Measurements from ENCODE around the gene C12orf56. TPM values are rescaled to one million over a fixed set of nuclear protein-coding genes. Genes with fewer than 3 reads are reported as not detected.

C12orf56 gene
- not detected in 2 replicates for total RNA-seq (2014; rRNA removed; shearing (Covaris generic); ENCODE audit: low replicate concordance)

- H3K27ac ChIP-seq (ENCODE audit: low read length): no peak within 1 kb of the TSS
- no peaks in the 10 kb centered on the region for H3K36me3 ChIP-seq (ENCODE audit: insufficient read depth, low read length)
- H2AFZ ChIP-seq (ENCODE audit: low read length): no peak within 1 kb of the TSS
- no peak within 1 kb of the TSS for H3K4me2 ChIP-seq (ENCODE audit: low read depth, low read length, poor library complexity, severe bottlenecking)
- DNase-seq: no peak
- H4K20me1 ChIP-seq (ENCODE audit: insufficient read depth, low read depth, low read length): no peaks in the 10 kb centered on the region
- H3K9me2 ChIP-seq (replicated peaks; ENCODE audit: insufficient read depth, low read length): no peaks in the 10 kb centered on the region
- no peaks in the 10 kb centered on the region for H3K4me1 ChIP-seq (ENCODE audit: low read length)
- no peaks in the 10 kb centered on the region for H3K27me3 ChIP-seq (ENCODE audit: low read length)
- no peak within 1 kb of the TSS for H3K9ac ChIP-seq (ENCODE audit: low read length)
- H3K79me2 ChIP-seq (ENCODE audit: low read length): no peaks in the 10 kb centered on the region
- H3K4me3 ChIP-seq (ENCODE audit: low read length): no peak within 1 kb of the TSS
- no peaks in the 10 kb centered on the region for H3K9me3 ChIP-seq (ENCODE audit: low read length)
Measured at GRCh38 chr12:64390275-64390851, at the start of gene C12orf56. Gene C12orf56, minus strand, starts transcription at chr12:64390758. Its CDS starts 193 bp downstream, at chr12:64390565.

- Histone ChIP-seq H3K9ac (ENCODE audit: low read length) (no peak overlapping the region), H3K36me3 (ENCODE audit: insufficient read depth, low read length) (peaks cover 71% of the 10 kb centered on the region), H3K4me2 (ENCODE audit: low read depth, low read length, poor library complexity, severe bottlenecking) (no peak overlapping the region), H3K9me2 (replicated peaks; ENCODE audit: insufficient read depth, low read length) (no peaks in the 10 kb centered on the region), H2AFZ (ENCODE audit: low read length) (no peak overlapping the region), H3K4me3 (ENCODE audit: low read length) (no peak overlapping the region), H3K27ac (ENCODE audit: low read length) (no peak overlapping the region), H3K27me3 (ENCODE audit: low read length) (no peaks in the 10 kb centered on the region), H3K79me2 (ENCODE audit: low read length) (peaks cover 25% of the 10 kb centered on the region), H3K9me3 (ENCODE audit: low read length) (no peaks in the 10 kb centered on the region), H4K20me1 (ENCODE audit: insufficient read depth, low read depth, low read length) (no peaks in the 10 kb centered on the region), H3K4me1 (ENCODE audit: low read length) (no peaks in the 10 kb centered on the region)
- DNase-seq: no peak
Measured at GRCh38 chr12:64440100-64440499, 49.5 kb upstream of the C12orf56 start.

- Histone ChIP-seq H3K4me1 (ENCODE audit: low read length) (no peaks in the 10 kb centered on the region), H3K36me3 (ENCODE audit: insufficient read depth, low read length) (peaks cover 77% of the 10 kb centered on the region), H3K4me3 (ENCODE audit: low read length) (no peak overlapping the region), H3K79me2 (ENCODE audit: low read length) (peaks cover 26% of the 10 kb centered on the region), H2AFZ (ENCODE audit: low read length) (no peak overlapping the region), H3K9me2 (replicated peaks; ENCODE audit: insufficient read depth, low read length) (no peaks in the 10 kb centered on the region), H3K27ac (ENCODE audit: low read length) (no peak overlapping the region), H3K9me3 (ENCODE audit: low read length) (no peaks in the 10 kb centered on the region), H3K9ac (ENCODE audit: low read length) (no peak overlapping the region), H3K27me3 (ENCODE audit: low read length) (no peaks in the 10 kb centered on the region), H4K20me1 (ENCODE audit: insufficient read depth, low read depth, low read length) (no peaks in the 10 kb centered on the region), H3K4me2 (ENCODE audit: low read depth, low read length, poor library complexity, severe bottlenecking) (no peak overlapping the region)
- no peak for DNase-seq
Measured at GRCh38 chr12:64433915-64434314, 43.4 kb upstream of the C12orf56 start.

GRCh38 chr12:64431791-64432190 is 41.2 kb upstream of the C12orf56 start:
- H3K79me2 ChIP-seq (ENCODE audit: low read length): peaks cover 25% of the 10 kb centered on the region
- no peak overlapping the region for H3K27ac ChIP-seq (ENCODE audit: low read length)
- H2AFZ ChIP-seq (ENCODE audit: low read length): no peak overlapping the region
- H3K9me3 ChIP-seq (ENCODE audit: low read length): no peaks in the 10 kb centered on the region
- H3K4me1 ChIP-seq (ENCODE audit: low read length): no peaks in the 10 kb centered on the region
- H3K9me2 ChIP-seq (replicated peaks; ENCODE audit: insufficient read depth, low read length): no peaks in the 10 kb centered on the region
- no peaks in the 10 kb centered on the region for H3K27me3 ChIP-seq (ENCODE audit: low read length)
- H3K9ac ChIP-seq (ENCODE audit: low read length): no peak overlapping the region
- no peak overlapping the region for H3K4me2 ChIP-seq (ENCODE audit: low read depth, low read length, poor library complexity, severe bottlenecking)
- H3K4me3 ChIP-seq (ENCODE audit: low read length): no peak overlapping the region
- no peaks in the 10 kb centered on the region for H4K20me1 ChIP-seq (ENCODE audit: insufficient read depth, low read depth, low read length)
- no peak for DNase-seq
- H3K36me3 ChIP-seq (ENCODE audit: insufficient read depth, low read length): peaks cover 76% of the 10 kb centered on the region

GRCh38 chr12:64430886-64431285 is 40.3 kb upstream of the C12orf56 start:
- Histone ChIP-seq H3K9ac (ENCODE audit: low read length) (no peak overlapping the region), H2AFZ (ENCODE audit: low read length) (no peak overlapping the region), H3K9me3 (ENCODE audit: low read length) (no peaks in the 10 kb centered on the region), H3K4me3 (ENCODE audit: low read length) (no peak overlapping the region), H3K4me1 (ENCODE audit: low read length) (no peaks in the 10 kb centered on the region), H3K27ac (ENCODE audit: low read length) (no peak overlapping the region), H3K79me2 (ENCODE audit: low read length) (peaks cover 23% of the 10 kb centered on the region; the same call in 1 of the 2 replicates), H4K20me1 (ENCODE audit: insufficient read depth, low read depth, low read length) (no peaks in the 10 kb centered on the region), H3K9me2 (replicated peaks; ENCODE audit: insufficient read depth, low read length) (no peaks in the 10 kb centered on the region), H3K36me3 (ENCODE audit: insufficient read depth, low read length) (peaks cover 78% of the 10 kb centered on the region), H3K27me3 (ENCODE audit: low read length) (no peaks in the 10 kb centered on the region), H3K4me2 (ENCODE audit: low read depth, low read length, poor library complexity, severe bottlenecking) (no peak overlapping the region)
- no peak for DNase-seq

GRCh38 chr12:64428956-64429355 is 38.4 kb upstream of the C12orf56 start:
- Histone ChIP-seq H4K20me1 (ENCODE audit: insufficient read depth, low read depth, low read length) (0 out of 2 replicates have a peak, but pooled peaks cover 2% of the 10 kb centered on the region), H3K4me2 (ENCODE audit: low read depth, low read length, poor library complexity, severe bottlenecking) (no peak overlapping the region), H3K9me2 (replicated peaks; ENCODE audit: insufficient read depth, low read length) (no peaks in the 10 kb centered on the region), H3K27ac (ENCODE audit: low read length) (no peak overlapping the region), H3K4me1 (ENCODE audit: low read length) (no peaks in the 10 kb centered on the region), H3K4me3 (ENCODE audit: low read length) (no peak overlapping the region), H3K9me3 (ENCODE audit: low read length) (no peaks in the 10 kb centered on the region), H3K27me3 (ENCODE audit: low read length) (no peaks in the 10 kb centered on the region), H3K9ac (ENCODE audit: low read length) (no peak overlapping the region), H3K79me2 (ENCODE audit: low read length) (peaks cover 22% of the 10 kb centered on the region; the same call in 1 of the 2 replicates), H2AFZ (ENCODE audit: low read length) (no peak overlapping the region), H3K36me3 (ENCODE audit: insufficient read depth, low read length) (peaks cover 79% of the 10 kb centered on the region)
- no peak for DNase-seq

- 0 out of 2 replicates have a peak, but pooled peaks cover 3% of the 10 kb centered on the region for H4K20me1 ChIP-seq (ENCODE audit: insufficient read depth, low read depth, low read length)
- H3K4me1 ChIP-seq (ENCODE audit: low read length): no peaks in the 10 kb centered on the region
- no peak overlapping the region for H3K9ac ChIP-seq (ENCODE audit: low read length)
- peaks cover 21% of the 10 kb centered on the region; the same call in 1 of the 2 replicates for H3K79me2 ChIP-seq (ENCODE audit: low read length)
- H3K27me3 ChIP-seq (ENCODE audit: low read length): no peaks in the 10 kb centered on the region
- H3K27ac ChIP-seq (ENCODE audit: low read length): no peak overlapping the region
- H3K9me2 ChIP-seq (replicated peaks; ENCODE audit: insufficient read depth, low read length): no peaks in the 10 kb centered on the region
- no peak overlapping the region for H3K4me3 ChIP-seq (ENCODE audit: low read length)
- no peak overlapping the region for H2AFZ ChIP-seq (ENCODE audit: low read length)
- H3K36me3 ChIP-seq (ENCODE audit: insufficient read depth, low read length): peaks cover 80% of the 10 kb centered on the region
- no peaks in the 10 kb centered on the region for H3K9me3 ChIP-seq (ENCODE audit: low read length)
- no peak overlapping the region for H3K4me2 ChIP-seq (ENCODE audit: low read depth, low read length, poor library complexity, severe bottlenecking)
- DNase-seq: no peak
Measured at GRCh38 chr12:64427988-64428387, 37.4 kb upstream of the C12orf56 start.

GRCh38 chr12:64419696-64420095 is 29.1 kb upstream of the C12orf56 start:
- H3K27ac ChIP-seq (ENCODE audit: low read length): no peak overlapping the region
- no peak overlapping the region for H3K4me2 ChIP-seq (ENCODE audit: low read depth, low read length, poor library complexity, severe bottlenecking)
- no peaks in the 10 kb centered on the region for H3K9me3 ChIP-seq (ENCODE audit: low read length)
- 0 out of 2 replicates have a peak, but pooled peaks cover 9% of the 10 kb centered on the region for H4K20me1 ChIP-seq (ENCODE audit: insufficient read depth, low read depth, low read length)
- H2AFZ ChIP-seq (ENCODE audit: low read length): no peak overlapping the region
- H3K36me3 ChIP-seq (ENCODE audit: insufficient read depth, low read length): peaks cover 88% of the 10 kb centered on the region
- no peaks in the 10 kb centered on the region for H3K4me1 ChIP-seq (ENCODE audit: low read length)
- no peak overlapping the region for H3K9ac ChIP-seq (ENCODE audit: low read length)
- peaks cover 25% of the 10 kb centered on the region for H3K79me2 ChIP-seq (ENCODE audit: low read length)
- no peak for DNase-seq
- no peak overlapping the region for H3K4me3 ChIP-seq (ENCODE audit: low read length)
- H3K27me3 ChIP-seq (ENCODE audit: low read length): no peaks in the 10 kb centered on the region
- no peaks in the 10 kb centered on the region for H3K9me2 ChIP-seq (replicated peaks; ENCODE audit: insufficient read depth, low read length)
